Activated B cell treated with CpG ODN at 0.5 μM for 24 hours (primary cell): ENCODE data around the gene BACE2. TPM values are rescaled to one million over a fixed set of nuclear protein-coding genes. Genes with fewer than 3 reads are reported as not detected.
"Not testable (repeated sequence)": the region's sequence is repeated elsewhere in the genome, so short reads cannot be mapped to it uniquely, and the experiment has no call there.

ENCODE experiments used
- ATAC-seq: fragments of 200-7000 bp; cut with Tn5 transposase; one replicate; pipeline ENCODE4 v1.10.0; 2021; ENCODE audit warnings: low read depth, mild to moderate bottlenecking, moderate library complexity
- CTCF ChIA-PET: fragments of 350-600 bp; sonication (Branson Sonifier 250); formaldehyde crosslinking; loops from one replicate; lab custom pipeline; 2021; ENCODE audit warnings: antibody characterized with exemption; lab: Charles Lee
- POLR2A ChIA-PET: fragments of 350-600 bp; sonication (Branson Sonifier 250); formaldehyde crosslinking; loops from one replicate; lab custom pipeline; 2021; ENCODE audit warnings: antibody characterized with exemption; lab: Charles Lee
- DNase-seq: peaks from one replicate; pipeline ENCODE4 v3.0.0; 2022
- H3K27ac Mint-ChIP-seq: one replicate; pipeline ENCODE4 v1.8.0; 2020; ENCODE audit warnings: mixed read lengths
- H3K27me3 Mint-ChIP-seq: one replicate; pipeline ENCODE4 v1.8.0; 2021; ENCODE audit warnings: mixed read lengths
- H3K36me3 Mint-ChIP-seq: one replicate; pipeline ENCODE4 v1.8.0; 2021; ENCODE audit warnings: low read depth, mixed read lengths
- H3K4me1 Mint-ChIP-seq: one replicate; pipeline ENCODE4 v1.8.0; 2021; ENCODE audit warnings: mixed read lengths
- H3K4me3 Mint-ChIP-seq: one replicate; pipeline ENCODE4 v1.8.0; 2020; ENCODE audit warnings: mild to moderate bottlenecking, mixed read lengths
- H3K9me3 Mint-ChIP-seq: one replicate; pipeline ENCODE4 v1.8.0; 2020; ENCODE audit warnings: mixed read lengths
- CTCF ChIP-seq: fragments of 200-600 bp; IDR thresholded peaks from one replicate; pipeline ENCODE4 v1.8.0; 2022; ENCODE audit warnings: antibody characterized with exemption, mild to moderate bottlenecking
- intact Hi-C: fragments of 100-400 bp; cut with micrococcal nuclease; formaldehyde crosslinking; loops from one replicate; pipeline ENCODE4 v1.15.1; 2024
- total RNA-seq: library from RNA; stranded (reverse); gene quantifications from 2 replicates; pipeline ENCODE4 v1.2.3, GENCODE V29; 2022

BACE2 gene
- total RNA-seq, 1 donor from 2014 or later, result 17.1 TPM

GRCh38 chr21:41232013-41232412 lies 64.1 kb downstream of the BACE2 start:
- no peak for TF ChIP-seq CTCF
- ATAC-seq (peak; percentile 51), DNase-seq (no peak)
- peak overlapping the region; percentile 63 for H3K4me3 Mint-ChIP-seq
- peaks cover 3% of the 10 kb centered on the region for H3K9me3 Mint-ChIP-seq
- peaks cover 13% of the 10 kb centered on the region for H3K36me3 Mint-ChIP-seq
- peak overlapping the region; percentile 84 for H3K27ac Mint-ChIP-seq
- peaks cover 87% of the 10 kb centered on the region for H3K4me1 Mint-ChIP-seq
- intact Hi-C loops, result loop anchor here (5.0 kb wide), 2 partner anchors 200 to 830 kb away; no protein-coding TSS in a partner anchor
- H3K27me3 Mint-ChIP-seq, result no peaks in the 10 kb centered on the region
- ChIA-PET CTCF (interaction anchor here (0.6 to 5.4 kb wide), 2 partner anchors 62 to 65 kb away, joined by 4 to 22 read pairs; no protein-coding TSS in a partner anchor), POLR2A (interaction anchor here (1.7 to 3.2 kb wide), 2 partner anchors 64 to 136 kb away, joined by 9 read pairs; partner anchors contain the start of gene BACE2)

- peak; percentile 37 for ATAC-seq
Measured at GRCh38 chr21:41233916-41234315, 66.0 kb downstream of the BACE2 start.

GRCh38 chr21:41234569-41234968 lies 66.6 kb downstream of the BACE2 start:
- peaks cover 20% of the 10 kb centered on the region for H3K36me3 Mint-ChIP-seq
- H3K4me3 Mint-ChIP-seq, result no peak overlapping the region
- intact Hi-C loops, result loop anchor here (1.0 to 5.0 kb wide), 3 partner anchors 67 to 828 kb away; no protein-coding TSS in a partner anchor
- H3K27me3 Mint-ChIP-seq, result no peaks in the 10 kb centered on the region
- ChIA-PET CTCF (interaction anchor here (5.4 kb wide), 1 partner anchor 65 kb away, joined by 22 read pairs; no protein-coding TSS in a partner anchor), POLR2A (interaction anchor here (3.2 kb wide), 1 partner anchor 134 kb away, joined by 9 read pairs; no protein-coding TSS in a partner anchor)
- TF ChIP-seq CTCF, result no peak
- ATAC-seq (no peak), DNase-seq (no peak)
- H3K9me3 Mint-ChIP-seq, result no peaks in the 10 kb centered on the region
- peaks cover 68% of the 10 kb centered on the region for H3K4me1 Mint-ChIP-seq
- H3K27ac Mint-ChIP-seq, result peak overlapping the region; percentile 93

More at GRCh38 chr21:41233916-41234315, 66.0 kb downstream of the BACE2 start:
- no peak for TF ChIP-seq CTCF
- peaks cover 71% of the 10 kb centered on the region for H3K4me1 Mint-ChIP-seq
- CTCF ChIA-PET, result interaction anchor here (5.4 kb wide), 1 partner anchor 64 kb away, joined by 22 read pairs; no protein-coding TSS in a partner anchor
- DNase-seq, result no peak
- H3K27me3 Mint-ChIP-seq, result no peaks in the 10 kb centered on the region
- H3K36me3 Mint-ChIP-seq, result peaks cover 20% of the 10 kb centered on the region
- H3K27ac Mint-ChIP-seq, result peak overlapping the region; percentile 93
- POLR2A ChIA-PET, result interaction anchor here (1.3 to 3.2 kb wide), 3 partner anchors 66 to 192 kb away, joined by 3 to 9 read pairs (median 9); partner anchors contain the start of genes BACE2 and MX1
- peak overlapping the region; percentile 64 for H3K4me3 Mint-ChIP-seq
- intact Hi-C loops, result loop anchor here (1.0 to 5.0 kb wide), 3 partner anchors 67 to 828 kb away; no protein-coding TSS in a partner anchor
- no peaks in the 10 kb centered on the region for H3K9me3 Mint-ChIP-seq

GRCh38 chr21:41235201-41235600 lies 67.2 kb downstream of the BACE2 start:
- Mint-ChIP-seq H3K27me3 (no peaks in the 10 kb centered on the region), H3K4me3 (no peak overlapping the region), H3K27ac (no peak overlapping the region), H3K9me3 (no peaks in the 10 kb centered on the region), H3K4me1 (peaks cover 65% of the 10 kb centered on the region), H3K36me3 (peaks cover 27% of the 10 kb centered on the region)
- ChIA-PET POLR2A (interaction anchor here (0.9 to 3.2 kb wide), 2 partner anchors 133 to 183 kb away, joined by 3 to 9 read pairs; no protein-coding TSS in a partner anchor), CTCF (no interaction called here)
- ATAC-seq, result no peak
- DNase-seq, result no peak
- no peak for TF ChIP-seq CTCF
- intact Hi-C loops, result no loop called here

GRCh38 chr21:41236352-41236973 lies 68.5 kb downstream of the BACE2 start:
- H3K9me3 Mint-ChIP-seq, result no peaks in the 10 kb centered on the region
- no peaks in the 10 kb centered on the region for H3K27me3 Mint-ChIP-seq
- no peak for ATAC-seq
- TF ChIP-seq CTCF, result no peak
- peak overlapping the region; percentile 51 for H3K27ac Mint-ChIP-seq
- CTCF ChIA-PET, result no interaction called here
- H3K36me3 Mint-ChIP-seq, result peaks cover 37% of the 10 kb centered on the region
- intact Hi-C loops, result no loop called here
- no peak for DNase-seq
- H3K4me3 Mint-ChIP-seq, result no peak overlapping the region
- POLR2A ChIA-PET, result no interaction called here
- H3K4me1 Mint-ChIP-seq, result peaks cover 53% of the 10 kb centered on the region

- intact Hi-C loops, H3K27ac Mint-ChIP-seq, H3K4me3 Mint-ChIP-seq, ATAC-seq, DNase-seq, H3K9me3 Mint-ChIP-seq, POLR2A ChIA-PET, H3K27me3 Mint-ChIP-seq, CTCF ChIA-PET: not testable (repeated sequence)
- Mint-ChIP-seq H3K4me1 (peaks cover 38% of the 10 kb centered on the region), H3K36me3 (peaks cover 51% of the 10 kb centered on the region)
Measured at GRCh38 chr21:41238081-41238796, 70.3 kb downstream of the BACE2 start.
